Fibroblast of skin of abdomen (primary cell): ENCODE results near the gene ALDH3A2.
"Not testable (repeated sequence)": the region's sequence is repeated elsewhere in the genome, so short reads cannot be mapped to it uniquely, and the experiment has no call there.

ENCODE experiments used
- DNase-seq: peaks from one replicate; pipeline ENCODE4 v3.0.0-alpha.2; 2013

The ALDH3A2 gene

GRCh38 chr17:19651451-19652238 lies 3.1 kb downstream of the ALDH3A2 start:
- DNase-seq = no peak

- DNase-seq = no peak
Measured at GRCh38 chr17:19652595-19652994, 4.0 kb downstream of the ALDH3A2 start.

GRCh38 chr17:19654342-19654886 lies 5.9 kb downstream of the ALDH3A2 start:
- no peak for DNase-seq

GRCh38 chr17:19654896-19655295 lies 6.3 kb downstream of the ALDH3A2 start:
- DNase-seq = no peak

- DNase-seq = no peak
Measured at GRCh38 chr17:19656336-19656735, 7.8 kb downstream of the ALDH3A2 start.

- no peak for DNase-seq
Measured at GRCh38 chr17:19656851-19657581, 8.5 kb downstream of the ALDH3A2 start.

GRCh38 chr17:19659366-19660177 lies 11.0 kb downstream of the ALDH3A2 start:
- no peak for DNase-seq

GRCh38 chr17:19660219-19660870 lies 11.8 kb downstream of the ALDH3A2 start:
- no peak for DNase-seq

GRCh38 chr17:19661121-19661520 lies 12.6 kb downstream of the ALDH3A2 start:
- DNase-seq = no peak

- DNase-seq = no peak
Measured at GRCh38 chr17:19663097-19663496, 14.5 kb downstream of the ALDH3A2 start.

- DNase-seq = no peak
Measured at GRCh38 chr17:19664136-19664820, 15.7 kb downstream of the ALDH3A2 start.

- DNase-seq = no peak
Measured at GRCh38 chr17:19664821-19665181, 16.2 kb downstream of the ALDH3A2 start.

GRCh38 chr17:19669680-19670079 lies 21.1 kb downstream of the ALDH3A2 start:
- DNase-seq = not testable (repeated sequence)

GRCh38 chr17:19670908-19671307 lies 22.4 kb downstream of the ALDH3A2 start:
- DNase-seq = no peak

- no peak for DNase-seq
Measured at GRCh38 chr17:19671433-19671832, 22.9 kb downstream of the ALDH3A2 start.

- no peak for DNase-seq
Measured at GRCh38 chr17:19672009-19672750, 23.6 kb downstream of the ALDH3A2 start.

GRCh38 chr17:19673623-19674022 lies 25.1 kb downstream of the ALDH3A2 start:
- no peak for DNase-seq

- no peak for DNase-seq
Measured at GRCh38 chr17:19676896-19677295, 28.3 kb downstream of the ALDH3A2 start.

- no peak for DNase-seq
Measured at GRCh38 chr17:19677736-19678379, 29.3 kb downstream of the ALDH3A2 start.
